ENCODE results near the gene CACNG4.

DNA sequence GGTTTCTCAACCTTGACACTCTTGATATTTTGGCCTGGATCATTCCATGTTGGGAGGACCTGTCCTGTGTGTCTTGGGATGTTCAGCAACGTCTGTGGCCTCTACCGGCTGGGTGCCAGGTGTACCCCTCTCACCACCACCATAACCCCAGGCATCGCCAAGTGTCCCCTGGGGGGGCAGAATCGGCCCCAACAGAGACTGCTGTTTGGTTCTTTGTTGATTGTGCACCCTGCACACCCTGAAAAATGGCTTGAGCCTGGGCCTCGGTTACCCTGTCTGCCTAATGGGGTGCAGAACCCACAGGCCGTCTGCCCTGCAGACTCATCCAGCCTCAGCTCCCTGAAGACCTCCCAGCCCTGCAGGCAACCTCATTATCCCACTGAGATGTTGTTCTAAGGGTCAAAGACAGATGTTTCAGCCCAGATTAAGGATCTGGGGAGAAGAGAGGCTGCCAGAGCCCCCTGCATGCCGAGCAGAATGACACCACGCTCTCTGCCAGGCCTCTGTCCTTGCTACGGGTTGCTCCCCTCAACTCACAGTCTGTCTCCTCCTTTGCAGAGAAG, 89.0 kb downstream of the CACNG4 start:
- TF ChIP-seq, protein P1, sequence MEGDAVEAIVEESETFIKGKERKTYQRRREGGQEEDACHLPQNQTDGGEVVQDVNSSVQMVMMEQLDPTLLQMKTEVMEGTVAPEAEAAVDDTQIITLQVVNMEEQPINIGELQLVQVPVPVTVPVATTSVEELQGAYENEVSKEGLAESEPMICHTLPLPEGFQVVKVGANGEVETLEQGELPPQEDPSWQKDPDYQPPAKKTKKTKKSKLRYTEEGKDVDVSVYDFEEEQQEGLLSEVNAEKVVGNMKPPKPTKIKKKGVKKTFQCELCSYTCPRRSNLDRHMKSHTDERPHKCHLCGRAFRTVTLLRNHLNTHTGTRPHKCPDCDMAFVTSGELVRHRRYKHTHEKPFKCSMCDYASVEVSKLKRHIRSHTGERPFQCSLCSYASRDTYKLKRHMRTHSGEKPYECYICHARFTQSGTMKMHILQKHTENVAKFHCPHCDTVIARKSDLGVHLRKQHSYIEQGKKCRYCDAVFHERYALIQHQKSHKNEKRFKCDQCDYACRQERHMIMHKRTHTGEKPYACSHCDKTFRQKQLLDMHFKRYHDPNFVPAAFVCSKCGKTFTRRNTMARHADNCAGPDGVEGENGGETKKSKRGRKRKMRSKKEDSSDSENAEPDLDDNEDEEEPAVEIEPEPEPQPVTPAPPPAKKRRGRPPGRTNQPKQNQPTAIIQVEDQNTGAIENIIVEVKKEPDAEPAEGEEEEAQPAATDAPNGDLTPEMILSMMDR (IDR thresholded peaks at IDR 0.05): no peak
- TF ChIP-seq POLR2A (IDR thresholded peaks at IDR 0.05) (no peak), EP300 (IDR thresholded peaks at IDR 0.05) (no peak)
